ACC112 (cell line): ENCODE results near the gene UBTD1.

ENCODE experiments used
- H2AFZ ChIP-seq: fragments of 200-600 bp; sonication (generic); one replicate; pipeline ENCODE4 v1.6.0; 2017; ENCODE audit warnings: antibody characterized with exemption, low read length; ENCODE audit not compliant: unreplicated experiment
- H3K27ac ChIP-seq: fragments of 200-600 bp; sonication (generic); 2 replicates; pipeline ENCODE4 v1.5.1; 2014; ENCODE audit warnings: low read depth, mild to moderate bottlenecking, antibody characterized with exemption, low read length, moderate library complexity
- H3K27me3 ChIP-seq: fragments of 200-600 bp; sonication (generic); 2 replicates; pipeline ENCODE4 v1.6.1; 2014; ENCODE audit warnings: mild to moderate bottlenecking, antibody characterized with exemption, low read length, moderate library complexity, mixed read lengths; ENCODE audit not compliant: insufficient read depth
- H3K36me3 ChIP-seq: fragments of 200-600 bp; sonication (generic); 2 replicates; pipeline ENCODE4 v1.6.1; 2016; ENCODE audit warnings: mild to moderate bottlenecking, antibody characterized with exemption, low read length, moderate library complexity, mixed read lengths; ENCODE audit not compliant: insufficient read depth
- H3K4me1 ChIP-seq: fragments of 200-600 bp; sonication (generic); one replicate; pipeline ENCODE4 v1.6.1; 2016; ENCODE audit warnings: low read length, mixed read lengths; ENCODE audit not compliant: insufficient read depth, unreplicated experiment, control insufficient read depth
- H3K4me3 ChIP-seq: fragments of 200-600 bp; sonication (generic); 2 replicates; pipeline ENCODE4 v1.5.1; 2014; ENCODE audit warnings: mild to moderate bottlenecking, low read depth, low read length
- H3K79me2 ChIP-seq: fragments of 200-600 bp; sonication (generic); one replicate; pipeline ENCODE4 v1.6.0; 2016; ENCODE audit warnings: low read length; ENCODE audit not compliant: control insufficient read depth, unreplicated experiment, insufficient read depth

The UBTD1 gene

DNA sequence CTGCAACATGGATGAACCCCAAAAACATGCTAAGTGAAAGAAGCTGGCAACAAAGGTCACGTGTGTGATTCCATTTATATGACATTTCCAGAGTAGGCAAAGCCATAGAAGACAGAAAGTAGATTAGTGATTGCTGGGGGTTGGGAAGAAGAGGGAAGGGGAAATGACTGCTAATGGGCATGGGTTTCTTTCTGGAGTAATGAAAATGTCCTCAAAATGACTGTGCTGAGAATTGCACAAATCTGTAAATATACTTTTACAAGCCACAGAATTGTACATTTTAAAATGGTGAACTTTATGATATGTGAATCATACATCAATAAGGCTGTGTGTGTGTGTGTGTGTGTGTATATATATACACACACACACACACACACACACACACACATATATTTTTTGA is 16.3 kb upstream of the UBTD1 start:
- Histone ChIP-seq H2AFZ (no peak overlapping the region), H3K27me3 (no peaks in the 10 kb centered on the region), H3K36me3 (peaks cover 15% of the 10 kb centered on the region; the same call in 1 of the 2 replicates), H3K79me2 (peaks cover 37% of the 10 kb centered on the region), H3K4me3 (no peak overlapping the region), H3K4me1 (peaks cover 8% of the 10 kb centered on the region), H3K27ac (no peak overlapping the region)

GRCh38 chr10:97483506-97483905 is 15.2 kb upstream of the UBTD1 start:
- Histone ChIP-seq H3K4me1 (peaks cover 8% of the 10 kb centered on the region), H2AFZ (no peak overlapping the region), H3K79me2 (peaks cover 48% of the 10 kb centered on the region), H3K27ac (no peak overlapping the region), H3K4me3 (no peak overlapping the region), H3K36me3 (0 out of 2 replicates have a peak, but pooled peaks cover 15% of the 10 kb centered on the region), H3K27me3 (no peaks in the 10 kb centered on the region)

DNA sequence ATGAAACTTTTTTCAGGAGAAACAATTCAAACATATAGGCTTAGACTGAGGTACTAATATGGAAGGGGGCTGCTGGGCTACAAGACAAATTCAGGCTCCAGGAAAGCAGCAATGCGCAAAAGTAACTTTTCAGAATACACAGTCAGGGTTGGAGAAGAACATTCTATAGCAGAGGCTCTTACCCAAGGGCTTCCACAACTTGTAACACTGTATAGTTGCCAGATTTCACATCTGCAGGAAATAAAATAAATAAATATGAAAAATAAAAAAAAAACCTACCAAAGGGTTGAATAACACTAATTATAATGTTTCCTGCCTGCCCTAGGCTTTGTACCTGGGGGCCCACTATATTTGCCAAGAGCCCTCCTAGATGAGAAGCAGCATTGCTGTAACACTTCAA is 14.8 kb upstream of the UBTD1 start:
- Histone ChIP-seq H3K4me1 (peaks cover 8% of the 10 kb centered on the region), H3K4me3 (no peak overlapping the region), H3K27ac (no peak overlapping the region), H3K27me3 (no peaks in the 10 kb centered on the region), H3K36me3 (0 out of 2 replicates have a peak, but pooled peaks cover 15% of the 10 kb centered on the region), H3K79me2 (peaks cover 52% of the 10 kb centered on the region), H2AFZ (no peak overlapping the region)

DNA sequence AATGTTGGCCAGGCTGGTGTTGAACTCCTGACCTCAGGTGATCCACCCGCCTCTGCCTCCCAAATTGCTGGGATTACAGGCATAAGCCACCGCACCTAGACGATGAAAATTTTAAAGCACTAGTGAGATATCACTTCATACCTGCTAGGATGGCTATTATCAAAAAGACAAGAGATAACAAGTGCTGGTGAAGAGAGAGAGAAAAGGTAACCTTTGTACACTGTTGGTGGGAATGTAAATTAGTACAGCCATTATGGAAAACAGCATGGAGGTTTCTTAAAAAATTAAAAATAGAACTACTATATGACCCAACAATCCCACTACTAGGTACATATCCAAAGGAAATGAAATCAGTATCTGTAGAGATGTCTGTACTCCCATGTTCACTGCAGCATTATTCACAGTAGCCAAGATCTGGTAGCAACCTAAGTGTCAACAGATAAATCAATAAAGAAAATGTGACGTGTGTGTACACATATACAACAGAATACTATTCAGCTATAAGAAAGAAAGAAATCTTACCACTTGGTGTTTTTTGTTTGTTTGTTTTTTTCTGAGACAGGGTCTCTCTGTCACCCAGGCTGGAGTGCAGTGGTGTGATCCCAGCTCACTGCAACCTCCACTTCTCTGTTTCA is 13.0 kb upstream of the UBTD1 start:
- Histone ChIP-seq H3K27me3 (no peaks in the 10 kb centered on the region), H3K4me3 (no peak overlapping the region), H2AFZ (no peak overlapping the region), H3K79me2 (peaks cover 71% of the 10 kb centered on the region), H3K36me3 (0 out of 2 replicates have a peak, but pooled peaks cover 10% of the 10 kb centered on the region), H3K4me1 (no peaks in the 10 kb centered on the region), H3K27ac (no peak overlapping the region)

DNA sequence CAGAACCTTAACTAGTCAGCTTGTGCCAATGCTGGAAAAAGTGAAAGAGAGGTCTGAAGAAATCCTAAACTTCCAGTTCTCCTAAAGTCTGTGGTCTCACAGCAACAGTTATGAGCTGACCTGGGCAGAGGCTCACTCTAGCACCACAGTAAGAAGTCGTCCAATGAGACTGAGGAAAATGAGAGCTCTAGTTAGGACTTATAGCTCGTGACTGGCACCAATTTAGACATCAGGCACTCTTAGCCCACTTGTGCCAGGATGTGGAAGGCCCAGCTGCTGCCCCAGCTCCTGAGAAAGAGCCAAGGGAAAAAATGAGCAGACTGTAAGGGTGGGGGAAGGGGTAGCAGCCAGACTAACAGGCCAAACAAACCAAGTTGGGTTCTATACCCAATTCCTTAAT is 8.1 kb upstream of the UBTD1 start:
- Histone ChIP-seq H3K4me1 (peaks cover 15% of the 10 kb centered on the region), H2AFZ (no peak overlapping the region), H3K36me3 (no peaks in the 10 kb centered on the region), H3K27ac (no peak overlapping the region), H3K4me3 (no peak overlapping the region), H3K27me3 (no peaks in the 10 kb centered on the region), H3K79me2 (peaks cover 94% of the 10 kb centered on the region)

DNA sequence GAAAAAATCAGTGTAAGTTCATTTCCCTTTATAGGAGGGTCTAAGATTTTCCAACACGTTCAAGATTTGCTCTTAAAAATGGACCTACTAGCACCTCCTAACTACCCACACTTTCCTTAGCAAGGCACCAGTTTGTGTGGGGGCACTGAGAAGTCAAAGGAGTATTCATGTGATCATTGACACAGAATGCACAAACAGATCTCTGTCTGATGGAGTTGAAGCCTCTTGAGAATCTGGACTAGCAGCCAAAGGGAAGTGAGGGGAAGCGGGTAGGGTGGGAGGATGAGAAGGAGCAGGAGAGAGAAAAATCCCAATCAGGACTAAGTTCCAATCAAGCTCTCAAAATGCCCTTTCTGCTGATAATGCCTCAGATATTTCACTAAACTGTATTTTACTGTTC is 4.6 kb upstream of the UBTD1 start:
- Histone ChIP-seq H3K27ac (no peak overlapping the region), H3K27me3 (no peaks in the 10 kb centered on the region), H3K36me3 (no peaks in the 10 kb centered on the region), H3K4me1 (peaks cover 21% of the 10 kb centered on the region), H3K4me3 (no peak overlapping the region), H3K79me2 (peaks cover 85% of the 10 kb centered on the region), H2AFZ (no peak overlapping the region)

GRCh38 chr10:97494863-97495506 is 3.7 kb upstream of the UBTD1 start:
- Histone ChIP-seq H3K36me3 (no peaks in the 10 kb centered on the region), H2AFZ (no peak overlapping the region), H3K27me3 (no peaks in the 10 kb centered on the region), H3K79me2 (peaks cover 79% of the 10 kb centered on the region), H3K4me1 (peaks cover 23% of the 10 kb centered on the region), H3K27ac (no peak overlapping the region), H3K4me3 (peak overlapping the region; percentile 24; the same call in 1 of the 2 replicates)

DNA sequence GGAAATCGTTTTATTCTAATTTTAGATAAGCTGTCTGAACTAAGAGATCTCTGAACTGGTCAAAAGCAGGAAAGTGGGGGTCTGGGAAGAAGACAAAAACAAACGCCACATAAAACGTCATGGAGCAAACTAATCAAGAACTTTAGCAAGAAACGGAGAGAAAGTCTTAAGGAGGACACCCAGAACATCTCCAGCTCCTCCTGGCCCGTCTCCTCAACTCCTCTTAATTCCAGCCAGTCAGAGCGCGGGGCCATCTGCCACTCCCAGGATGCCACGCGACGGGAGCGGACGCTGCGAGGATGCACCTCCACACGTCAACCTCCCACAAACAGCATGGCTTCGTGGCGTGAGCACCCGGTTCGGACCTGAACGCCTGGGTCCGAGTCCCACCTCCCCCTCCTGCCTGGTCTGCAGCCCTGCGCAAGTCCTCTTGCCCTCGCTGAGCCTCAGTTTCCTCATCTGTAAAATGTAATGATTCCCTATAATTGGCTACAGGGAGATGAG is 1.1 kb upstream of the UBTD1 start:
- peaks cover 82% of the 10 kb centered on the region for H3K79me2 ChIP-seq
- H2AFZ ChIP-seq = peak overlapping the region; percentile 99
- H3K36me3 ChIP-seq = no peaks in the 10 kb centered on the region
- peaks cover 30% of the 10 kb centered on the region for H3K4me1 ChIP-seq
- H3K27ac ChIP-seq = peak overlapping the region; percentile 93
- H3K27me3 ChIP-seq = no peaks in the 10 kb centered on the region
- peak overlapping the region; percentile 100 for H3K4me3 ChIP-seq

DNA sequence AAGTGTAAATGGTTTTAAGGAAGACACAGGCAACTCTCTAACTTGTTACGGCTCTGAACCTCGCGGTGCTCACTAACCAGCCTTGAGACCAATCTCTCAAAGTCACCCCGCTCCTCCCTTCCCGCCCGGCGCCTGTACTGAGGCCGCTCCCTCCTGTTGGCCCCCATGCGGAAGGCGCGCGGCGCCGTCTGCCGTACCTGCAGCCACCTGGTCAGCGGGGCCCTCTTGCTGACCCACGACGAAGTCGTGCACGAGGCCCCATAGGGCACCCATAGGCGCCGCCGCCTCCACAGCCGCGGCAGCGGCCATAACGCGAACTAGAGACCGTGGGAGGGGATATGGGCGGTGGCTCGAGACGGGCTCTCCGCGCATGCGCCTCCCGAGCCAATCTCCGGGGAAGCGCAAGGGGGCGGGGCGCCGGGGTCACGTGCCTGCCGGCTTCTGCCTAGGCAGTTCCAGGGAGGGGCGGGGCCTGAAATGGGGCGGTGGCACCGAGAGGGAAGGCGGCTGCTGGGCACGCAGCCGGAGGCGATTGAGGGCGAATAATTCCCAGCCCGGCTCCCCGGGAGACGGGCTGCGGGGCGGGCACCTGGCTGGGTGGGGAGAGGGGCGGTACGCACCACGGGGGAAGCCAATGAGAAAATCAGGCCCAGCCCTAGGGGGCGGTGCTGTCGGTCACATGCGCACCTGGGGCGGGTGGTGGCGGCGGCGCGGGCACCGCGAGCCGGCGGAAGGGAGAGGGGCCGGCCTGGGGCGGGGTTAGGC is 466 bp upstream of the UBTD1 start, which contains the start of gene MMS19:
Gene MMS19, minus strand, starts transcription at position 347 of the 765 bp plus-strand sequence. Its CDS starts 38 bp downstream, at position 309.
- no peaks in the 10 kb centered on the region for H3K27me3 ChIP-seq
- H2AFZ ChIP-seq = peak within 1 kb of the TSS; percentile 99
- H3K4me1 ChIP-seq = peaks cover 30% of the 10 kb centered on the region
- peak within 1 kb of the TSS; percentile 100 for H3K4me3 ChIP-seq
- H3K27ac ChIP-seq = peak within 1 kb of the TSS; percentile 93
- no peaks in the 10 kb centered on the region for H3K36me3 ChIP-seq
- H3K79me2 ChIP-seq = peaks cover 80% of the 10 kb centered on the region

DNA sequence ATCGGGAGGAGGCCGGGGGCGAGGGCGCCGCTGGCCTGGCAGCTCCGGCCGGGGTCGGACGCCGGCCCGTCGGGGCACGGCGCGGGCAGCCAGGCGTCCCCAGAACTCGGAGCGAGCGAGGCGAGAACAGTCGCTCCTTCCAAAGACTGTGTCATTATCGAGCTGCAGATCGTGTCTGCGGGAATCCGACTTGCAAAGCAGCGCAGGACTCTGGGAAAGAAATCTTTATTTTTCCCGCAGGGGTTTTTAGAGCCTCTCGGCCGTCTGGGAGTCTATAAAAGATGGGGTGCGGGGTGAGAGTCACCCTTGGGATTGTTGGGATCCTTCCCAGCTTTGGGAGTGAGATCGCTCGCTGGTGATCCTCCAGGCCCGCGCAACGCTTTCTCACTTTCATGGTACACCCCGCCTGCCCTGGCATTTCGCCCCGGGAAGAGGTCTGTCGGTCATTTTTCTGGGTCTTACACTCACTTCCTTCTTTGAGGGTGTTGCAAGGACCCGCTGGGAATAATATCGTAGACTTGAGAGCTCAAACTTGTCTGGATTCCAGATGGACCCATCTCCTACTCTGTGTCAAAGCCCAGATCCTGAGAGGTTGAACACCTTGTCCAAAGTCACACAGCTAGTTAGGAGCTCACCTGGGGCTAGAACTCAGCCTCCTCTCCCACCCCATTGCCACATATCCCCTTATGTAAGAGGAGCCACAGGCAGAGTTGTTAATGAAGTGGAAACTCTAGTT is 1.0 kb downstream of the UBTD1 start:
- H3K36me3 ChIP-seq = no peaks in the 10 kb centered on the region
- peaks cover 80% of the 10 kb centered on the region for H3K79me2 ChIP-seq
- no peaks in the 10 kb centered on the region for H3K27me3 ChIP-seq
- H3K4me3 ChIP-seq = peak overlapping the region; percentile 100
- peak overlapping the region; percentile 44 for H2AFZ ChIP-seq
- H3K27ac ChIP-seq = peak overlapping the region; percentile 3; the same call in 1 of the 2 replicates
- peaks cover 23% of the 10 kb centered on the region for H3K4me1 ChIP-seq
